K562 (cell line): ENCODE measurements around the gene S100A10. TPM values are rescaled to one million over a fixed set of nuclear protein-coding genes. Genes with fewer than 3 reads are reported as not detected.

Source experiments
- DPF2 ChIP-seq: fragments of 450-650 bp; IDR thresholded peaks from 2 replicates; pipeline ENCODE4 v1.6.1; 2016
- GATA2 ChIP-seq: sonication (generic); formaldehyde crosslinking; IDR thresholded peaks from 2 replicates; pipeline ENCODE4 v1.4.0; 2020; ENCODE audit warnings: mild to moderate bottlenecking, missing genetic modification reagents
- MAFK ChIP-seq: IDR thresholded peaks from 2 replicates; pipeline ENCODE4 v1.6.1; 2011; ENCODE audit warnings: low read length, improper control_type of control experiment
- NFIC ChIP-seq: fragments of 450-650 bp; IDR thresholded peaks from 2 replicates; pipeline ENCODE4 v1.6.1; 2017; ENCODE audit warnings: mild to moderate bottlenecking, inconsistent platforms
- PTBP1 ChIP-seq: fragments of 200-400 bp; formaldehyde crosslinking; IDR thresholded peaks from 2 replicates; pipeline ENCODE4 v1.6.1; 2017; ENCODE audit warnings: low read depth, low read length
- SMARCE1 ChIP-seq: fragments of 450-650 bp; IDR thresholded peaks from 2 replicates; pipeline ENCODE4 v1.7.1; 2016; ENCODE audit warnings: mild to moderate bottlenecking
- STAT5B ChIP-seq: fragments of 250-450 bp; sonication (Bioruptor Pico); IDR thresholded peaks from 2 replicates; pipeline ENCODE4 v1.8.0; 2021; ENCODE audit warnings: mild to moderate bottlenecking, inconsistent platforms
- TAL1 ChIP-seq: fragments of 450-650 bp; IDR thresholded peaks from 2 replicates; pipeline ENCODE4 v1.6.1; 2016; ENCODE audit warnings: mild to moderate bottlenecking
- WHSC1 ChIP-seq: IDR thresholded peaks from one replicate; pipeline ENCODE4 v1.6.1; 2012; ENCODE audit warnings: low read length, control low read depth, inconsistent platforms
- XRCC5 ChIP-seq: fragments of 200-400 bp; formaldehyde crosslinking; IDR thresholded peaks from 2 replicates; pipeline ENCODE4 v1.6.1; 2017; ENCODE audit warnings: low read depth, mild to moderate bottlenecking, low read length
- ZNF174 ChIP-seq: fragments of 250-450 bp; sonication (Bioruptor Pico); IDR thresholded peaks from 2 replicates; pipeline ENCODE4 v1.4.0; 2020; ENCODE audit warnings: mild to moderate bottlenecking
- ZNF551 ChIP-seq: fragments of 250-450 bp; sonication (Bioruptor Pico); IDR thresholded peaks from 2 replicates; pipeline ENCODE4 v1.5.0; 2021; ENCODE audit warnings: mild to moderate bottlenecking, moderate library complexity
- ZNF561 ChIP-seq: fragments of 450-650 bp; formaldehyde crosslinking; conservative IDR thresholded peaks from 2 replicates; pipeline ENCODE4 v1.4.0; 2020; ENCODE audit warnings: mild to moderate bottlenecking, moderate library complexity
- polyA plus RNA-seq, 8 experiments: library from polyadenylated mRNA; depleted of rRNA in 4 of 8; stranded (reverse) in 5 of 8; unstranded in 3 of 8; fragments of >200 nt; fragmentation: Nextera tagmentation in 2 of 8; fragmentation: Illumina TruSeq in 1 of 8; extraction: Ambion mirVana in 2 of 8; extraction: Trizol in 1 of 8; gene quantifications; 2 replicates each; pipeline versions ENCODE4 v1.2.1 to v1.2.3, GENCODE V29; 2011 to 2014; ENCODE audit warnings: inconsistent platforms in 1 of 8, missing spikeins in 1 of 8
- total RNA-seq, 7 experiments: library from RNA; depleted of rRNA in 6 of 7; stranded (reverse); fragments of >200 nt in 6 of 7; fragmentation: Illumina TruSeq in 2 of 7; extraction: Trizol in 2 of 7; gene quantifications; 2 replicates each; pipeline versions ENCODE4 v1.2.1 to v1.2.3, GENCODE V29; 2011 to 2021; ENCODE audit warnings: low replicate concordance in 1 of 7
- TF ChIP-seq, protein P1 (sequence below): IDR thresholded peaks from 2 replicates; pipeline ENCODE4 v1.6.1; 2012; ENCODE audit warnings: low read depth, low read length, improper control_type of control experiment, borderline replicate concordance
- TF ChIP-seq, protein P2 (sequence below), 2 experiments: fragments of 450-650 bp; conservative IDR thresholded peaks; 2 replicates each; pipeline ENCODE4 v1.6.1; 2017; ENCODE audit warnings: mild to moderate bottlenecking in 2 of 2, moderate library complexity in 2 of 2
- TF ChIP-seq, protein P3 (sequence below): IDR thresholded peaks from 2 replicates; pipeline ENCODE4 v1.6.1; 2014; ENCODE audit warnings: antibody characterized with exemption
- TF ChIP-seq, protein P4 (sequence below): sonication (generic); formaldehyde crosslinking; IDR thresholded peaks from 2 replicates; pipeline ENCODE4 v1.8.1; 2023; ENCODE audit warnings: mild to moderate bottlenecking, missing genetic modification reagents
- TF ChIP-seq, protein P5 (sequence below): fragments of 450-650 bp; IDR thresholded peaks from 2 replicates; pipeline ENCODE4 v1.7.0; 2016; ENCODE audit warnings: borderline replicate concordance
- TF ChIP-seq, protein P6 (sequence below), 2 experiments: fragments of 450-650 bp in 1 of 2; IDR thresholded peaks; 2 replicates each; pipeline ENCODE4 v1.6.1; 2011 to 2017; ENCODE audit warnings: low read depth in 2 of 2, antibody characterized with exemption in 1 of 2, borderline replicate concordance in 1 of 2, low read length in 1 of 2, mild to moderate bottlenecking in 1 of 2, mixed read lengths in 1 of 2; ENCODE audit not compliant: control insufficient read depth in 1 of 2

The S100A10 gene
- total and polyA plus RNA-seq, 9 of the 15 experiments (the other 6 are each of a cell fraction or from before 2014, with no cell fraction given) = 0.32 to 1.6 (median 0.50) TPM; not detected in 3

DNA sequence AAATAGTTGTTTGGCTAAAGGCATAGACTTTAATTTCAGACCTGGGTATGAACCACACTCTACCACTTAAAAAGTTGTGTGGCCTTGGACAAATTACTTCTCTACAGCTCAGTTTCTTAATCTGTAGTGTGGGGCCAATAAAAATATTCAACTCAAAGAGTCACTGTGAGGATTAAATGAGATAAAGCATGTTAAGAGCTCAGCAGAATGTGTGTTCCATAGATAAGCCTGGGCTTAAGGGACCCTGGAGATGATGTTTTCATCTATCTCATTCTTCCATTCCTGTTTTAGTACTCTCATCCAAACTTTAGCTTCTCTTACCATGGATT lies 17.7 kb downstream of the S100A10 start (continued):
- TF ChIP-seq, protein P1, sequence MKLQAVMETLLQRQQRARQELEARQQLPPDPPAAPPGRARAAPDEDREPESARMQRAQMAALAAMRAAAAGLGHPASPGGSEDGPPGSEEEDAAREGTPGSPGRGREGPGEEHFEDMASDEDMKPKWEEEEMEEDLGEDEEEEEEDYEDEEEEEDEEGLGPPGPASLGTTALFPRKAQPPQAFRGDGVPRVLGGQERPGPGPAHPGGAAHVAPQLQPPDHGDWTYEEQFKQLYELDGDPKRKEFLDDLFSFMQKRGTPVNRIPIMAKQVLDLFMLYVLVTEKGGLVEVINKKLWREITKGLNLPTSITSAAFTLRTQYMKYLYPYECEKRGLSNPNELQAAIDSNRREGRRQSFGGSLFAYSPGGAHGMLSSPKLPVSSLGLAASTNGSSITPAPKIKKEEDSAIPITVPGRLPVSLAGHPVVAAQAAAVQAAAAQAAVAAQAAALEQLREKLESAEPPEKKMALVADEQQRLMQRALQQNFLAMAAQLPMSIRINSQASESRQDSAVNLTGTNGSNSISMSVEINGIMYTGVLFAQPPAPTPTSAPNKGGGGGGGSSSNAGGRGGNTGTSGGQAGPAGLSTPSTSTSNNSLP = peak; percentile 90; the same call in 1 of the 2 replicates
- TF ChIP-seq ZNF174 (CRISPR knock-in tag) (no peak), NFIC (peak; percentile 77), SMARCE1 (peak; percentile 84), GATA2 (CRISPR knock-in tag) (peak; percentile 65), ZNF561 (CRISPR knock-in tag) (no peak), PTBP1 (no peak), MAFK (no peak), ZNF551 (CRISPR knock-in tag) (no peak), WHSC1 (no peak), DPF2 (peak; percentile 96), TAL1 (peak; percentile 93), XRCC5 (no peak), STAT5B (CRISPR knock-in tag) (no peak)
- TF ChIP-seq, protein P2, sequence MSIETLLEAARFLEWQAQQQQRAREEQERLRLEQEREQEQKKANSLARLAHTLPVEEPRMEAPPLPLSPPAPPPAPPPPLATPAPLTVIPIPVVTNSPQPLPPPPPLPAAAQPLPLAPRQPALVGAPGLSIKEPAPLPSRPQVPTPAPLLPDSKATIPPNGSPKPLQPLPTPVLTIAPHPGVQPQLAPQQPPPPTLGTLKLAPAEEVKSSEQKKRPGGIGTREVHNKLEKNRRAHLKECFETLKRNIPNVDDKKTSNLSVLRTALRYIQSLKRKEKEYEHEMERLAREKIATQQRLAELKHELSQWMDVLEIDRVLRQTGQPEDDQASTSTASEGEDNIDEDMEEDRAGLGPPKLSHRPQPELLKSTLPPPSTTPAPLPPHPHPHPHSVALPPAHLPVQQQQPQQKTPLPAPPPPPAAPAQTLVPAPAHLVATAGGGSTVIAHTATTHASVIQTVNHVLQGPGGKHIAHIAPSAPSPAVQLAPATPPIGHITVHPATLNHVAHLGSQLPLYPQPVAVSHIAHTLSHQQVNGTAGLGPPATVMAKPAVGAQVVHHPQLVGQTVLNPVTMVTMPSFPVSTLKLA (conservative IDR thresholded peaks at IDR 0.05) = peak in 1 of 2 experiments; percentile 18; a peak in 1 of 4 replicates
- TF ChIP-seq, protein P3, sequence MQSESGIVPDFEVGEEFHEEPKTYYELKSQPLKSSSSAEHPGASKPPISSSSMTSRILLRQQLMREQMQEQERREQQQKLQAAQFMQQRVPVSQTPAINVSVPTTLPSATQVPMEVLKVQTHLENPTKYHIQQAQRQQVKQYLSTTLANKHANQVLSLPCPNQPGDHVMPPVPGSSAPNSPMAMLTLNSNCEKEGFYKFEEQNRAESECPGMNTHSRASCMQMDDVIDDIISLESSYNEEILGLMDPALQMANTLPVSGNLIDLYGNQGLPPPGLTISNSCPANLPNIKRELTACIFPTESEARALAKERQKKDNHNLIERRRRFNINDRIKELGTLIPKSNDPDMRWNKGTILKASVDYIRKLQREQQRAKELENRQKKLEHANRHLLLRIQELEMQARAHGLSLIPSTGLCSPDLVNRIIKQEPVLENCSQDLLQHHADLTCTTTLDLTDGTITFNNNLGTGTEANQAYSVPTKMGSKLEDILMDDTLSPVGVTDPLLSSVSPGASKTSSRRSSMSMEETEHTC = no peak
- TF ChIP-seq, protein P4, sequence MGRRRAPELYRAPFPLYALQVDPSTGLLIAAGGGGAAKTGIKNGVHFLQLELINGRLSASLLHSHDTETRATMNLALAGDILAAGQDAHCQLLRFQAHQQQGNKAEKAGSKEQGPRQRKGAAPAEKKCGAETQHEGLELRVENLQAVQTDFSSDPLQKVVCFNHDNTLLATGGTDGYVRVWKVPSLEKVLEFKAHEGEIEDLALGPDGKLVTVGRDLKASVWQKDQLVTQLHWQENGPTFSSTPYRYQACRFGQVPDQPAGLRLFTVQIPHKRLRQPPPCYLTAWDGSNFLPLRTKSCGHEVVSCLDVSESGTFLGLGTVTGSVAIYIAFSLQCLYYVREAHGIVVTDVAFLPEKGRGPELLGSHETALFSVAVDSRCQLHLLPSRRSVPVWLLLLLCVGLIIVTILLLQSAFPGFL (CRISPR knock-in tag) = no peak
- TF ChIP-seq, protein P5, sequence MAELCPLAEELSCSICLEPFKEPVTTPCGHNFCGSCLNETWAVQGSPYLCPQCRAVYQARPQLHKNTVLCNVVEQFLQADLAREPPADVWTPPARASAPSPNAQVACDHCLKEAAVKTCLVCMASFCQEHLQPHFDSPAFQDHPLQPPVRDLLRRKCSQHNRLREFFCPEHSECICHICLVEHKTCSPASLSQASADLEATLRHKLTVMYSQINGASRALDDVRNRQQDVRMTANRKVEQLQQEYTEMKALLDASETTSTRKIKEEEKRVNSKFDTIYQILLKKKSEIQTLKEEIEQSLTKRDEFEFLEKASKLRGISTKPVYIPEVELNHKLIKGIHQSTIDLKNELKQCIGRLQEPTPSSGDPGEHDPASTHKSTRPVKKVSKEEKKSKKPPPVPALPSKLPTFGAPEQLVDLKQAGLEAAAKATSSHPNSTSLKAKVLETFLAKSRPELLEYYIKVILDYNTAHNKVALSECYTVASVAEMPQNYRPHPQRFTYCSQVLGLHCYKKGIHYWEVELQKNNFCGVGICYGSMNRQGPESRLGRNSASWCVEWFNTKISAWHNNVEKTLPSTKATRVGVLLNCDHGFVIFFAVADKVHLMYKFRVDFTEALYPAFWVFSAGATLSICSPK = no peak
- TF ChIP-seq, protein P6, sequence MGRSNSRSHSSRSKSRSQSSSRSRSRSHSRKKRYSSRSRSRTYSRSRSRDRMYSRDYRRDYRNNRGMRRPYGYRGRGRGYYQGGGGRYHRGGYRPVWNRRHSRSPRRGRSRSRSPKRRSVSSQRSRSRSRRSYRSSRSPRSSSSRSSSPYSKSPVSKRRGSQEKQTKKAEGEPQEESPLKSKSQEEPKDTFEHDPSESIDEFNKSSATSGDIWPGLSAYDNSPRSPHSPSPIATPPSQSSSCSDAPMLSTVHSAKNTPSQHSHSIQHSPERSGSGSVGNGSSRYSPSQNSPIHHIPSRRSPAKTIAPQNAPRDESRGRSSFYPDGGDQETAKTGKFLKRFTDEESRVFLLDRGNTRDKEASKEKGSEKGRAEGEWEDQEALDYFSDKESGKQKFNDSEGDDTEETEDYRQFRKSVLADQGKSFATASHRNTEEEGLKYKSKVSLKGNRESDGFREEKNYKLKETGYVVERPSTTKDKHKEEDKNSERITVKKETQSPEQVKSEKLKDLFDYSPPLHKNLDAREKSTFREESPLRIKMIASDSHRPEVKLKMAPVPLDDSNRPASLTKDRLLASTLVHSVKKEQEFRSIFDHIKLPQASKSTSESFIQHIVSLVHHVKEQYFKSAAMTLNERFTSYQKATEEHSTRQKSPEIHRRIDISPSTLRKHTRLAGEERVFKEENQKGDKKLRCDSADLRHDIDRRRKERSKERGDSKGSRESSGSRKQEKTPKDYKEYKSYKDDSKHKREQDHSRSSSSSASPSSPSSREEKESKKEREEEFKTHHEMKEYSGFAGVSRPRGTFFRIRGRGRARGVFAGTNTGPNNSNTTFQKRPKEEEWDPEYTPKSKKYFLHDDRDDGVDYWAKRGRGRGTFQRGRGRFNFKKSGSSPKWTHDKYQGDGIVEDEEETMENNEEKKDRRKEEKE (IDR thresholded peaks at IDR 0.05; ENCODE audit: borderline replicate concordance in 1 of 2, control insufficient read depth in 1 of 2, low read depth in 2 of 2, low read length in 1 of 2) = no peak
